Epithelial cell of esophagus (primary cell): ENCODE results near the gene CERS1.
A peak's percentile ranks its signal among the peaks of the same experiment; 100 is the strongest.
"Not testable (repeated sequence)": the region's sequence is repeated elsewhere in the genome, so short reads cannot be mapped to it uniquely, and the experiment has no call there.

Experiments used
- DNase-seq: peaks from one replicate; pipeline ENCODE4 v3.0.0; 2010; ENCODE audit warnings: low read depth
- H3K4me3 ChIP-seq: 2 replicates; pipeline ENCODE4 v1.5.1; 2011; ENCODE audit warnings: mild to moderate bottlenecking, low read length, control low read depth
- TF ChIP-seq, protein P1 (sequence below): IDR thresholded peaks from 2 replicates; pipeline ENCODE4 v1.5.1; 2011; ENCODE audit warnings: low read depth, mild to moderate bottlenecking, low read length, control low read depth, inconsistent platforms; ENCODE audit not compliant: insufficient read depth; ENCODE audit errors: missing control alignments

The CERS1 gene

DNA sequence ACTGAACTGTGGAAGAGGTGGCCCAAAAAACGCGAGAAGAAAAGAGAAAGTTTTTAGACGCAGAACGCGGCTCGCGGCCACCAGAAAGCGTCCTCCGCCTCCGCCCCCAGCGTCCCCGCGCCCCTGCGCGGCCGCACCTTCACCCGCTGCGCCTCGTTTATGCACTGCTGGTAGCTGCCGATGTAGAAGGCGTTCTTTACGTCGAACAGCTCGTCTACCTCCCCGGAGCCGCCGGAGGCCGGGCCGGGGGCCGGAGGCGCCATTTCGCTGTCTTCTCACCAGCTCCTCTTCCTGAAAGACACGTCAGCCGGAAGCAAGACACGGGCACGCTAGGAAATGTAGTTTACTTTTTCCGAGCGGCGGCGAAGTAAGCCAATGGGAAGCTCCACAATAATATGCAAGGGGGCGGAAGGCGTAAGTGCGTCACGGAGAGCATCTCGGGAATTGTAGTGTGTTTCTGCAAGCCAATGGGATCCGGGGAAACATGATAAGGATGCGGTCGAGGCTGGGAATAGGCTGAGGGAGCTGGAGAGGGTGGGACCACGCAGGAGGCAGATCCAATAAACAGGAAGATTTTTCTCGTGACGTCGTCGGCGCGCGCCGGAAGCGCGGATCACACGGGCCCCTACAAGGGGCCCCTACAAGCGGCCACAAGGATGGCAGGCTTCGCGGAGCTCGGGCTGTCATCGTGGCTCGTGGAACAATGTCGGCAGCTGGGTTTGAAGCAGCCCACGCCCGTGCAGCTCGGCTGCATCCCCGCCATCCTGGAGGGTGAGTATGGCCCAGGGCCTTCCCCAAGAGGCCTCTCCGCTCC is 23.3 kb upstream of the CERS1 start, which contains the start of the genes COPE and DDX49:
COPE (minus strand) TSS at position 302 of the 814 bp plus-strand sequence; CDS start at position 263, 39 bp downstream.
DDX49 (plus strand) TSS at position 630 of the 814 bp plus-strand sequence; CDS start at position 657, 27 bp downstream.
- TF ChIP-seq, protein P1, sequence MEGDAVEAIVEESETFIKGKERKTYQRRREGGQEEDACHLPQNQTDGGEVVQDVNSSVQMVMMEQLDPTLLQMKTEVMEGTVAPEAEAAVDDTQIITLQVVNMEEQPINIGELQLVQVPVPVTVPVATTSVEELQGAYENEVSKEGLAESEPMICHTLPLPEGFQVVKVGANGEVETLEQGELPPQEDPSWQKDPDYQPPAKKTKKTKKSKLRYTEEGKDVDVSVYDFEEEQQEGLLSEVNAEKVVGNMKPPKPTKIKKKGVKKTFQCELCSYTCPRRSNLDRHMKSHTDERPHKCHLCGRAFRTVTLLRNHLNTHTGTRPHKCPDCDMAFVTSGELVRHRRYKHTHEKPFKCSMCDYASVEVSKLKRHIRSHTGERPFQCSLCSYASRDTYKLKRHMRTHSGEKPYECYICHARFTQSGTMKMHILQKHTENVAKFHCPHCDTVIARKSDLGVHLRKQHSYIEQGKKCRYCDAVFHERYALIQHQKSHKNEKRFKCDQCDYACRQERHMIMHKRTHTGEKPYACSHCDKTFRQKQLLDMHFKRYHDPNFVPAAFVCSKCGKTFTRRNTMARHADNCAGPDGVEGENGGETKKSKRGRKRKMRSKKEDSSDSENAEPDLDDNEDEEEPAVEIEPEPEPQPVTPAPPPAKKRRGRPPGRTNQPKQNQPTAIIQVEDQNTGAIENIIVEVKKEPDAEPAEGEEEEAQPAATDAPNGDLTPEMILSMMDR, result no peak
- peak; percentile 100 for DNase-seq
- H3K4me3 ChIP-seq, result peak within 1 kb of the TSS; percentile 97

DNA sequence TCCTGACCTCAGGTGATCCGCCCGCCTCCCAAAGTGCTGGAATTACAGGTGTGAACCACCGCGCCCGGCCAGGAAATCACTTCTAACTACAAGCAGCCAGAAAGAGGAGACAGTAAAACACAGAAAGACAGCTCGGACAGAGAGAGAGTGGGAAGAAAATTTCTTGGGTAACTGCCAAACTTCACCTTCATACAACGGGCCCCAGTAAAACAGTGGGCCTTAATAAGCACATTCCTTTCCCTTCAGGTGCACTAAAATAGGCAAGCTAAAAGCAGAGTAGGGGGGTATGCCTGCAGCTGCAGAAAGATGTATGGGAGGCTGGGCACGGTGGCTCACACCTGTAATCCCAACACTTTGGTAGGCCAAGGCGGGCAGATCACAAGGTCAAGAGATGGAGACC is 21.6 kb upstream of the CERS1 start:
- DNase-seq, H3K4me3 ChIP-seq: not testable (repeated sequence)

DNA sequence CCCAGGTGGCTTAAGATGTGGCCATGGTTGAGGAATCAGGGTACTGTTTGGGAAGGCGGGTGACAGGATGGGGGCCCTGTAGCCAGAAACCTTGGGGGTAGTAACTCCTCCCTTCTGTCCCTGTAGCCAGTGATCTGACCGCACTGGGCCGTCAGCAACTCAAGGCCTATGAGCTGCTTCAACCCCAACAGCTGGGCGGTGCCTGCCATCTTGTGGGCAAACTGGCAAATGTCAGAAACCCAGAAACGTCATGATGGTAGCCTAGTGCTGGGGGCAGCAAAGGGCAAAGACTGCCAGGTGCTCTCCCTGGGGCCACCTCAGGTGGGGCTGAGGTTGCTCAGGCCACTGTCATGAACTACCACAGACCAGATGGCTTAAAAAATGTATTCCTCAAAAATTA is 19.7 kb upstream of the CERS1 start:
- no peak overlapping the region for H3K4me3 ChIP-seq
- TF ChIP-seq, protein P1, result peak; percentile 52
- DNase-seq, result peak; percentile 64

DNA sequence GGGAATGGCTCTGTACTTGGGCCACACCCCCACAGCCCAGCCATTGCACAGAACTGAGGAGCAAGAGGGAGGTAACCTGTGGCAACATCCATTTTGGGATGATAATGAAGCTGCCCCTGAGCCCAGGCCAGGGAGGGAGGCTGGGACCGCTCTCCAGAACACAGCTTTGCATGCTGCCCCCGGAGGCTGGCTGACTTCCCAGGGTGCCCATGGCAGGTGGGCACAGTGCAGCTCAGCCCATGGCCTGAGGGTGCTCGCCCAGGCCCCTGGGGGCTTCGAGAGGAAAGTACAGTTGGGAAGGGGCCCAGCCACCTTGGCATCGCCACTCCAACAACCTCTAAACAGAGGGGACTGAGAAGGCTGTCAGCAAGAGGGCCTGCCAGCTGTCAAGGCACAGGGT is 17.5 kb upstream of the CERS1 start:
- TF ChIP-seq, protein P1, result no peak
- H3K4me3 ChIP-seq, result no peak overlapping the region
- no peak for DNase-seq

DNA sequence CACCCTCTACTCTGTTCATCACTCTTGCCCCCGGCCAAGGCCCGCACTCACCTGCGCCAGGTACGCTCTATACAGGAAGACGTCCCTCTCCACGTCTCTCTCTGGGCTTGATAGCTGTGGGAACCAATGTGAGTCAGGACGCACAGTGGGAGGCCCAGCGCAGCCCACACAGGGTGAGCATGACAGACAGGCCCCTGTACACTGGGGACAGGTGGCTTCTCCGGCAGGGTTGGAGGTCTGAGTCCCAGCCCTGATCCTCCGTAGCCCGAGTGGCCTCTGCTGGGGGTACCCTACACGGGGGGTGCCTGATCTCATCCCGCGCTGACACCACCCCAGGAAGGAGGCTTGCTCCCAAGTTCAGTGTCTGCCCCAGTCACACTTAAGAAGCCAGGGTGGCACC is 17.0 kb upstream of the CERS1 start:
- TF ChIP-seq, protein P1, result no peak
- no peak overlapping the region for H3K4me3 ChIP-seq
- DNase-seq, result no peak

DNA sequence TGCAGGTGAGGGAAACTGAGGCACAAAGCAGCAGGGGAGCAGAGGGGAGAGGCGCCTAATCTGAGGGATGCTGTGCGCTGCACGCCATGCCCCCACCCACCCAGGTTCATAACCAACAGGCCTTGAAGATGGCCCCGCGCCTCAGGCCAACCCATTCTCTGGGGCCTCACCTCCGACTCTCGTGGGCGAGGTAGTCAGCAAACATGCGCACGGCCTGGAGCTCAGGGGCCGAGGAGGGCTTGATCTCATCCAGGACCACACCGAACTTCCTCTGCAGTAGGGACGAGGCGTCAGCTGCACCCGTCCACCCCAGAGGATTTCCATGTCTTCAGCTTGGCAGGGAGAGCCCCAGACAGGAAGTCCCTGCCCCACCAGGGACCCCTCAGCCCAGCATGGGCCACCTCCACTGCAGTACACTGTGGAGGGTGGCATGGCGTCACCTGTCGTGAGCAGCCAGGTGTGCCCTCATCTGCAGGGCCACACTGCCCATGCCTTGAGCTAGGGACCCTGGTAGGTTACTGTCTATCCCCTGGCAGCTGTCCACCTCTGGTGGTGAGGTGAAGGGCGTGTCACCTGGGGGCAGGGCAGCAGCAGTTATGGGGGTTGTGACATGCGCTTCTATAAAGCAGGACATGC is 15.0 kb upstream of the CERS1 start:
- TF ChIP-seq, protein P1, result no peak
- no peak for DNase-seq
- H3K4me3 ChIP-seq, result no peak overlapping the region

DNA sequence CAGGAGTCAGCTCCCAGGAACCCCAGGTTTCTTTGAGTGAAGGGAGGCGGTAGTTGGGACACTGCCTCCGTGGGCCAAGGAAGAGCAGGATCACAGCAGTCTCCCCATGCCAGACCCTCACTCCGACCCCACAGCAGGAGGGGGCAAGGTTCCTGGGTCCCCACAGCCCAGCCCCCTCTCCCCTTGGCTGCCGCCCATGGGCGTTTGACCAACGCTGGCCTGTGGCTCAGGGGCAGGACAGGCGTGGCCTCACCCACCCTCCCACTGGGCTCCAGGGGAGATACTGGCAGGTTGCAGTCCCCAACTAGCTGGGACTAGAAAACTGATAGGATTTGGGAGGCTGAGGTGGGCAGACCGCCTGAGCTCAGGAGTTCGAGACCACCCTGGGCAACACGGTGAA is 14.1 kb upstream of the CERS1 start:
- no peak overlapping the region for H3K4me3 ChIP-seq
- TF ChIP-seq, protein P1, result no peak

More for the DNA sequence above, 14.1 kb upstream of the CERS1 start:
- DNase-seq, result no peak
